NOMO-1 treated with DMSO at 0.1 percent for 48 hours (cell line): ENCODE results near the gene PBX1.

Experiments
- DNase-seq: peaks from one replicate; lab custom pipeline; 2025; ENCODE audit not compliant: unreplicated experiment; lab: John Stamatoyannopoulos, UW

Gene PBX1

GRCh38 chr1:164563721-164564360, 4.9 kb downstream of the PBX1 start:
- no peak for DNase-seq

GRCh38 chr1:164564378-164564777, 5.4 kb downstream of the PBX1 start:
- no peak for DNase-seq

- no peak for DNase-seq
Measured at GRCh38 chr1:164565357-164565756, 6.4 kb downstream of the PBX1 start.

GRCh38 chr1:164567774-164568173, 8.8 kb downstream of the PBX1 start:
- DNase-seq: no peak

- no peak for DNase-seq
Measured at GRCh38 chr1:164569241-164569640, 10.3 kb downstream of the PBX1 start.

- no peak for DNase-seq
Measured at GRCh38 chr1:164569866-164570265, 10.9 kb downstream of the PBX1 start.

GRCh38 chr1:164571333-164571732, 12.3 kb downstream of the PBX1 start:
- DNase-seq: no peak

- no peak for DNase-seq
Measured at GRCh38 chr1:164575356-164575886, 16.4 kb downstream of the PBX1 start.

GRCh38 chr1:164576291-164577271, 17.6 kb downstream of the PBX1 start:
- no peak for DNase-seq

GRCh38 chr1:164577291-164577690, 18.3 kb downstream of the PBX1 start:
- no peak for DNase-seq

- no peak for DNase-seq
Measured at GRCh38 chr1:164578479-164579200, 19.7 kb downstream of the PBX1 start.

- DNase-seq: no peak
Measured at GRCh38 chr1:164579381-164579780, 20.4 kb downstream of the PBX1 start.

GRCh38 chr1:164581762-164582161, 22.8 kb downstream of the PBX1 start:
- no peak for DNase-seq

GRCh38 chr1:164583196-164583595, 24.2 kb downstream of the PBX1 start:
- DNase-seq: no peak

GRCh38 chr1:164583835-164584539, 25.0 kb downstream of the PBX1 start:
- no peak for DNase-seq

GRCh38 chr1:164586591-164586990, 27.6 kb downstream of the PBX1 start:
- no peak for DNase-seq

- no peak for DNase-seq
Measured at GRCh38 chr1:164587617-164588501, 28.9 kb downstream of the PBX1 start.

GRCh38 chr1:164588516-164589341, 29.7 kb downstream of the PBX1 start:
- no peak for DNase-seq

- no peak for DNase-seq
Measured at GRCh38 chr1:164589408-164589807, 30.4 kb downstream of the PBX1 start.
